ENCODE data around the gene CPAMD8.

CPAMD8 gene

DNA sequence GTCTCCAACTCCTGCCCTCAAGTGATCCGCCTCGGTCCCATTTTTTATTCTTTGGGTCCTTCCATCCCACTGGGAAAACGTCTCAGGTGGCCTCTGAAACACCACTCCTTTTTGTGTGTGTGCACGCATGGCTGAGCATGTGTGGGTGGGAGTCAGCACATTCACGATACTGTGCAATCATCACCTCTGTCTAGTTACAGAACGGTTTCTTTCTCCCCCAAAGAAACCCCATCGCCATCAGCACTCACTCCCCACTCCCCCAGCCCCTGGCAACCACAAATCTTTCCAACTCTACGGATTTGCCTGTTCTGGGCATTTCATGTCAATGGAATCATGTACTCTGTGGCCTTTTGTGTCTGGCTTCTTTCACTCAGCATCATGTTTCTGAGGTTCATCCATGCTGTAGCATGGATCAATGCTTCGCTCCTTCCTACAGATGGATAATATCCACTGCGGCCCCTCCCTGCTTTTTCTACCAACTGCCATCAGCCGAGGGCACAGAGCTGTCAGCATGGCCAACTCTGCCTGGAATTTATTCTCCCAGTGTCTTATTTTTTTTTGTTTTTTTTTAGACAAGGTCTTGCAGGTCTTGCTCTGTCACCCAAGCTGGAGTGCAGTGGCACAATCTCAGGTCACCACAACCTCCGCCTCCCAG, 128.1 kb downstream of the CPAMD8 start:
- peaks cover 15% of the 10 kb centered on the region for H3K27me3 Mint-ChIP-seq (ENCODE audit: low read depth)
- peak overlapping the region; percentile 58 to 88 (median 77) for H3K27ac Mint-ChIP-seq

DNA sequence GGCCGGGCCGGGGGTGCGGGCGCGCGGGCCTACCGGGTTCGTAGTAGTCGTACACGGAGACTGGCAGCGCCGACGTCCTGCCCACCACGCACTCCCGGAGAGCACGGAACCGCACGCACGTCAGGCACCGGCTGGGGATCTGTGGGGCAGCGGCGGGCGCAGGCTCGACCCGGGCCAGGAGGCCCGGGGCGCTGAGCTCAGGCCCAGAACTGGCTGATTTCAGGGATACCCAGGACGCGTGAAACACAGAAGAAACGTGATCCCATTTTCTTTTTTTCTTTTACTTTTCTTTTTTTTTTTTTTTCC, 128.8 kb downstream of the CPAMD8 start:
- Mint-ChIP-seq H3K36me3 (ENCODE audit: low read depth) (peaks cover 2% of the 10 kb centered on the region), H3K9me3 (no peaks in the 10 kb centered on the region), H3K27ac (peak overlapping the region in 1 of 3 experiments; percentile 88), H3K4me1 (peaks cover 5% of the 10 kb centered on the region), H3K27me3 (ENCODE audit: low read depth) (peaks cover 15% of the 10 kb centered on the region), H3K4me3 (peak overlapping the region; percentile 85 to 88 (median 86))
- TF ChIP-seq, protein P1, sequence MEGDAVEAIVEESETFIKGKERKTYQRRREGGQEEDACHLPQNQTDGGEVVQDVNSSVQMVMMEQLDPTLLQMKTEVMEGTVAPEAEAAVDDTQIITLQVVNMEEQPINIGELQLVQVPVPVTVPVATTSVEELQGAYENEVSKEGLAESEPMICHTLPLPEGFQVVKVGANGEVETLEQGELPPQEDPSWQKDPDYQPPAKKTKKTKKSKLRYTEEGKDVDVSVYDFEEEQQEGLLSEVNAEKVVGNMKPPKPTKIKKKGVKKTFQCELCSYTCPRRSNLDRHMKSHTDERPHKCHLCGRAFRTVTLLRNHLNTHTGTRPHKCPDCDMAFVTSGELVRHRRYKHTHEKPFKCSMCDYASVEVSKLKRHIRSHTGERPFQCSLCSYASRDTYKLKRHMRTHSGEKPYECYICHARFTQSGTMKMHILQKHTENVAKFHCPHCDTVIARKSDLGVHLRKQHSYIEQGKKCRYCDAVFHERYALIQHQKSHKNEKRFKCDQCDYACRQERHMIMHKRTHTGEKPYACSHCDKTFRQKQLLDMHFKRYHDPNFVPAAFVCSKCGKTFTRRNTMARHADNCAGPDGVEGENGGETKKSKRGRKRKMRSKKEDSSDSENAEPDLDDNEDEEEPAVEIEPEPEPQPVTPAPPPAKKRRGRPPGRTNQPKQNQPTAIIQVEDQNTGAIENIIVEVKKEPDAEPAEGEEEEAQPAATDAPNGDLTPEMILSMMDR (IDR thresholded peaks at IDR 0.05; ENCODE audit: unreplicated experiment in 3 of 3), result no peak

More for the DNA sequence above, 128.1 kb downstream of the CPAMD8 start:
- peaks cover 5% of the 10 kb centered on the region for H3K4me1 Mint-ChIP-seq
- peaks cover 3% of the 10 kb centered on the region for H3K36me3 Mint-ChIP-seq (ENCODE audit: low read depth)
- TF ChIP-seq, protein P1 (IDR thresholded peaks at IDR 0.05; ENCODE audit: unreplicated experiment in 3 of 3), result no peak
- peak overlapping the region; percentile 85 to 88 (median 86) for H3K4me3 Mint-ChIP-seq
- no peaks in the 10 kb centered on the region for H3K9me3 Mint-ChIP-seq

DNA sequence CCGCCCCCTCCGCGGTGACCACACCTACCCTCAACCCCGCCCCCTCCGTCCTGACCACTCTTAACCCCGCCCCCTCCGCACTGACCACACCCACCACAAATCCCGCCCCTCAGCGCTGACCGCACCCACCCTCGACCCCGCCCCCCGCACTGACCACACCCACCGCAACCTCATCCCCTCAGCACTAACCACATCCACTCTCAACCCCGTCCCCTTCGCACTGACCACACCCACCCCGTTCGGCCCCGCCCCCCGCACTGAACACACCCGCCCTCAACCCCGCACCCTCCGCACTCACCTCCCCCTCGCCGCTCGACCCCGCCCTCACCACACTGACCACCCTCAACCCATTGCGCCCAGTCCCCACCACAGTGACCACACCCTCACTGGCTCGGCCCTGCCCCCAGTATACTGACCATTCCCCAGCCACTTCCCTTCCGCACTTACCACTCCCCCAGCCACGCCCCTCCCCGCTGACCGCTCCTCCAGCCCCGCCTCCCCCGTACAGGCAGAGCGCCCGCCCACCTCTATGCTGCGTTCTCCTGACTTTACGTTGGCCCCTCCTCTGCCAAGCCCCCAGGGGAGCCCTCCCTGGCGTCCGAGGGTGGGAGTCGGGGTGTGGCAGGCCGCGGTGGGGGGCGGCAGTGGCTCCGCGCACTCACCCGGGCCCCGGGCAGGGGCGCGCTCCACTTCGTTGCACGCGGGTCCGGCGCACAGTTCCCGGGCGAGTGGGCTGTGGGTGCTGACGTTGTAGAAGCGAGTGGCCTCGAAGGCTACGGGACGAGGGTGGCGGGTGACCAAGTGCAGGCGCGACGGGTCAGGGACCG, 129.4 kb downstream of the CPAMD8 start:
- H3K27me3 Mint-ChIP-seq (ENCODE audit: low read depth), result peaks cover 15% of the 10 kb centered on the region
- TF ChIP-seq, protein P1 (IDR thresholded peaks at IDR 0.05; ENCODE audit: unreplicated experiment in 3 of 3), result no peak
- no peaks in the 10 kb centered on the region for H3K36me3 Mint-ChIP-seq (ENCODE audit: low read depth)
- H3K4me3 Mint-ChIP-seq, result peak overlapping the region; percentile 84 to 86 (median 84)
- no peak overlapping the region for H3K27ac Mint-ChIP-seq
- no peaks in the 10 kb centered on the region for H3K9me3 Mint-ChIP-seq
- H3K4me1 Mint-ChIP-seq, result peaks cover 5% of the 10 kb centered on the region

DNA sequence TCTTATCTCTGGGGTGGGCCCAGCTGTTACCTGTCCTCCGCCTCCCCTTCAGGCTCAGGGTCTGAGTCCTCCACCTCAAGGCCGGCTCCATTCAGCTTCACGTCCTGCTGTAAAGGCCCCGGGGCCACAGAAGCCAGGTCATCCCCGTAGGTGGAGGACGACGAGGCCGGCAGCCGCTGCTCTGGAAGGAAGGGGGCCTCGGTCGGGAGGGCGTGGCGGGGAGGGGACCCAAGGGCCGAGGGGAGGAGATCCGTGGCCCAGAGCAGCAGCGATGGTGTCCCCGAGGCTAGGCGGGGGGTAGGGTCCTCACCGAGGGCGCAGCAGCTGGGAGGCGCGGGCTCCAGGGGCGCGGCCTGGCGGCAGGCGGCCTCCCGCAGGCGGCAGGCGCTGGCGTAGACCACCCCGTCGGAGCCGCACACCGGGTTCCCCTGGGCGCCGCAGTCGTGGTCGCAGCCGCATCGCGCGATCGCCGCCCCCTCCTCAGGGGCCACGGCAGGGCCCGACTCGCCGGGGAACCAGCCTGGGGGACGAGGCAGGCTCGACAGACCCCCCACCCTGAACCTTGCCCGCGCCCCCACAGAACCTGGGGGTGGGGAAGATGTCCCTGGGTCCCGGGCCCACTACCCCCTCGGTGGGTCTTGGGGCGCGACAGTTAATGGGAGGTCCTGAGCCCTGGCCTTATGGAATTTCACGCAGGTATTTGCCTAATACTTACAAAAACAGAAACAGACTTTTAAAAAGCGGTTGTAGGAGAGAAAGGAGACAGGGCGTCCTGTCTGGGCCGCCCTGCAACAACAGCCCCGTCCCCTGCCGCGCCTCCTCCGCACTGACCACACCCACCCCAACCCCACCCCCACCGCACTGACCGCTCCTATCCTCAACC, 130.2 kb downstream of the CPAMD8 start:
- Mint-ChIP-seq H3K4me3 (peak overlapping the region; percentile 84 to 86 (median 84)), H3K27me3 (ENCODE audit: low read depth) (peaks cover 15% of the 10 kb centered on the region)
- TF ChIP-seq, protein P1 (IDR thresholded peaks at IDR 0.05; ENCODE audit: unreplicated experiment in 3 of 3), result no peak

DNA sequence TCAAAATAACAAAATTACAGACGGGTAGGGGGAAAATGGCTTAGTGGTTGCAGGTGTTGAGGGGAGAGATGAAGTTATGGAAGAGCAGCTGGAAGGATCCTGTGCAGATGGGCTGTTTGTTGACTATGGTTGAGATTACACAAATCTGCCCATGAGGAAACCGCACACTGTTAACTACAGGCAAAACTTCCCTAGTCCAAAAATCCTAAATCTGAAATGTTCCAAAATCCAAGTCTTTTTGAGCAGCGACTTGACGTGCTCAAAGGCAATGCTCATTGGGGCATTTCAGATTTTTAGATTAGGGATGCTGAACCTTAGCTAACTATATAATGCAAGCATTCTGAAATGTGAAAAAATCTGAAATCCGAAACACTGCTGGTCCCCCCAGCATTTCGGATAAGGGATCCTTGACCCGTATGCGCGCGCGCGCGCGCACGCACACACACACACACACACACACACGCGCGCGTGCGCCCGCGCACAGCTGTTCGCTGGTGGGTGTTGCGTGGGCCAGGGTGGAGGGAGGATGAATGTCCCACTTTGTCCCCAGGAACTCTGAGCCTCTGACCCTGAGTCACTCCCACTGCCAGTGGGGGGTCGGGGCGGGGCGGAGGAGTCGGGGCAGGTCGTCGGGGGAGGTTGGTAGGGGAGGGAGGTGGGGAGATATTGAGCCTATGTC, 131.0 kb downstream of the CPAMD8 start:
- H3K36me3 Mint-ChIP-seq (ENCODE audit: low read depth), result no peaks in the 10 kb centered on the region
- peaks cover 5% of the 10 kb centered on the region for H3K4me1 Mint-ChIP-seq
- TF ChIP-seq, protein P1 (IDR thresholded peaks at IDR 0.05; ENCODE audit: unreplicated experiment in 3 of 3), result no peak
- H3K27me3 Mint-ChIP-seq (ENCODE audit: low read depth), result peaks cover 15% of the 10 kb centered on the region
- peak overlapping the region; percentile 70 to 74 (median 74) for H3K4me3 Mint-ChIP-seq
- no peak overlapping the region for H3K27ac Mint-ChIP-seq
- H3K9me3 Mint-ChIP-seq, result no peaks in the 10 kb centered on the region

More for the DNA sequence above, 130.2 kb downstream of the CPAMD8 start:
- H3K9me3 Mint-ChIP-seq, result no peaks in the 10 kb centered on the region
- H3K27ac Mint-ChIP-seq, result no peak overlapping the region
- H3K4me1 Mint-ChIP-seq, result peaks cover 5% of the 10 kb centered on the region
- H3K36me3 Mint-ChIP-seq (ENCODE audit: low read depth), result no peaks in the 10 kb centered on the region

All from nephron (organoid).